Loucy (cell line): ENCODE measurements around the gene IP6K3.

Experiments
- H2AFZ ChIP-seq: fragments of 200-600 bp; sonication (generic); 2 replicates; pipeline ENCODE4 v1.6.0; 2016; ENCODE audit warnings: antibody characterized with exemption, mild to moderate bottlenecking, low read length, moderate library complexity
- H3F3A ChIP-seq: fragments of 200-600 bp; 2 replicates; pipeline ENCODE4 v1.6.0; 2016; ENCODE audit warnings: antibody characterized with exemption, low read depth, mild to moderate bottlenecking
- H3K27me3 ChIP-seq: fragments of 200-600 bp; sonication (generic); 2 replicates; pipeline ENCODE4 v1.6.1; 2014; ENCODE audit warnings: low read length, mild to moderate bottlenecking; ENCODE audit not compliant: insufficient read depth, poor library complexity, severe bottlenecking
- H3K36me3 ChIP-seq: fragments of 200-600 bp; sonication (generic); 2 replicates; pipeline ENCODE4 v1.6.1; 2016; ENCODE audit warnings: low read length; ENCODE audit not compliant: insufficient read depth
- H3K4me1 ChIP-seq: fragments of 200-600 bp; sonication (generic); 2 replicates; pipeline ENCODE4 v1.5.1; 2014; ENCODE audit warnings: low read length, mild to moderate bottlenecking; ENCODE audit not compliant: insufficient read depth, poor library complexity, severe bottlenecking
- H3K4me2 ChIP-seq: fragments of 200-600 bp; sonication (generic); 2 replicates; pipeline ENCODE4 v1.6.0; 2014; ENCODE audit warnings: antibody characterized with exemption, low read length, low read depth, mild to moderate bottlenecking; ENCODE audit not compliant: poor library complexity, severe bottlenecking
- H3K4me3 ChIP-seq: fragments of 200-600 bp; sonication (generic); 2 replicates; pipeline ENCODE4 v1.5.1; 2014; ENCODE audit warnings: low read length, mild to moderate bottlenecking, mixed read lengths; ENCODE audit not compliant: poor library complexity, severe bottlenecking
- H3K79me2 ChIP-seq: fragments of 200-600 bp; sonication (generic); 2 replicates; pipeline ENCODE4 v1.6.1; 2014; ENCODE audit warnings: low read length; ENCODE audit not compliant: insufficient read depth
- H3K9ac ChIP-seq: fragments of 200-600 bp; sonication (generic); 2 replicates; pipeline ENCODE4 v1.6.0; 2014; ENCODE audit warnings: mild to moderate bottlenecking, low read depth, low read length, moderate library complexity; ENCODE audit not compliant: poor library complexity, severe bottlenecking
- H3K9me2 ChIP-seq: fragments of 200-600 bp; sonication (generic); replicated peaks from 2 replicates; pipeline ENCODE4 v1.6.1; 2016; ENCODE audit warnings: low read depth, low read length, mixed read lengths
- H3K9me3 ChIP-seq: fragments of 200-600 bp; sonication (generic); 2 replicates; pipeline ENCODE4 v1.6.1; 2014; ENCODE audit warnings: mild to moderate bottlenecking, antibody characterized with exemption, low read length, low read depth; ENCODE audit not compliant: insufficient read depth
- H4K20me1 ChIP-seq: fragments of 200-600 bp; sonication (generic); 2 replicates; pipeline ENCODE4 v1.6.0; 2014; ENCODE audit warnings: antibody characterized with exemption, low read length, mild to moderate bottlenecking; ENCODE audit not compliant: insufficient read depth, poor library complexity, severe bottlenecking
- CTCF ChIP-seq: fragments of 200-600 bp; sonication (generic); conservative IDR thresholded peaks from 2 replicates; pipeline ENCODE4 v1.5.1; 2014; ENCODE audit warnings: mild to moderate bottlenecking, antibody characterized with exemption, low read length
- EZH2phosphoT487 ChIP-seq: fragments of 200-600 bp; IDR thresholded peaks from 2 replicates; pipeline ENCODE4 v1.6.1; 2018; ENCODE audit warnings: antibody characterized with exemption, mild to moderate bottlenecking, moderate library complexity, borderline replicate concordance

The IP6K3 gene

GRCh38 chr6:33702345-33702977 lies 44.2 kb downstream of the IP6K3 start:
- H3K4me2 ChIP-seq = no peak overlapping the region
- no peaks in the 10 kb centered on the region for H3K9me3 ChIP-seq
- peak; percentile 76 for TF ChIP-seq CTCF
- TF ChIP-seq EZH2phosphoT487 = no peak
- no peak overlapping the region for H3K4me3 ChIP-seq
- 0 out of 2 replicates have a peak, but pooled peaks cover 3% of the 10 kb centered on the region for H3F3A ChIP-seq
- peaks cover 6% of the 10 kb centered on the region; the same call in 1 of the 2 replicates for H3K36me3 ChIP-seq
- no peaks in the 10 kb centered on the region for H3K27me3 ChIP-seq
- peaks cover 11% of the 10 kb centered on the region for H3K4me1 ChIP-seq
- H2AFZ ChIP-seq = no peak overlapping the region
- no peaks in the 10 kb centered on the region for H3K79me2 ChIP-seq
- H4K20me1 ChIP-seq = no peaks in the 10 kb centered on the region
- H3K9me2 ChIP-seq = no peaks in the 10 kb centered on the region
- H3K9ac ChIP-seq = no peak overlapping the region

GRCh38 chr6:33700391-33701050 lies 46.2 kb downstream of the IP6K3 start:
- peak overlapping the region; percentile 8 for H3K9ac ChIP-seq
- H2AFZ ChIP-seq = no peak overlapping the region
- H3K9me2 ChIP-seq = no peaks in the 10 kb centered on the region
- no peaks in the 10 kb centered on the region for H3K27me3 ChIP-seq
- H3K36me3 ChIP-seq = peaks cover 14% of the 10 kb centered on the region; the same call in 1 of the 2 replicates
- no peaks in the 10 kb centered on the region for H4K20me1 ChIP-seq
- H3F3A ChIP-seq = 0 out of 2 replicates have a peak, but pooled peaks cover 3% of the 10 kb centered on the region
- H3K4me2 ChIP-seq = peak overlapping the region; percentile 8
- no peak for TF ChIP-seq EZH2phosphoT487
- TF ChIP-seq CTCF = peak; percentile 92
- H3K79me2 ChIP-seq = no peaks in the 10 kb centered on the region
- H3K4me3 ChIP-seq = no peak overlapping the region
- no peaks in the 10 kb centered on the region for H3K9me3 ChIP-seq
- H3K4me1 ChIP-seq = peaks cover 25% of the 10 kb centered on the region

DNA sequence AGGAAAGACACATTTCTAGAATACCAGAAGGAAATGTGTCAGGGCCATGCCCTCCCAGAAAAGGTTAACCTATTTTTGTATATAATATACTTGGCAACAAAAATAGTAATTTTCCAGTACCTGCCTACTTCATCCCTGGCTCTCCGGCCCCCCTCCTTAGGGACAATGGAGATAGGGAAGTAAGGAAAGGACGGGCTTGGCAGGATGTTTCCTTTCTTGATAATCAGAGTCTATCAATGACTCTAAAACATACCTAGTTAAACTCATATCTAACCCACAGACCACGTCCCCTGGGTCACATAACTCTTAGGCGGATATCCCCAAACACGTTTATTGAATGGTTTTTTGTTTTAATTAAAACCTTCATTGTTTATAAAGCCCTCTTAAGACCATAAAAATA lies 47.0 kb downstream of the IP6K3 start:
- Histone ChIP-seq H3K9me2 (no peaks in the 10 kb centered on the region), H3K79me2 (no peaks in the 10 kb centered on the region), H3K4me3 (no peak overlapping the region), H3K9ac (peak overlapping the region; percentile 8), H4K20me1 (no peaks in the 10 kb centered on the region), H3K9me3 (no peaks in the 10 kb centered on the region), H3K36me3 (peaks cover 22% of the 10 kb centered on the region; the same call in 1 of the 2 replicates), H3K27me3 (no peaks in the 10 kb centered on the region), H3K4me1 (peaks cover 25% of the 10 kb centered on the region), H3K4me2 (peak overlapping the region; percentile 8), H2AFZ (no peak overlapping the region), H3F3A (0 out of 2 replicates have a peak, but pooled peaks cover 3% of the 10 kb centered on the region)
- TF ChIP-seq CTCF = no peak
- no peak for TF ChIP-seq EZH2phosphoT487
